ENCODE measurements around the gene PARP1.
"Not testable (repeated sequence)": the region's sequence is repeated elsewhere in the genome, so short reads cannot be mapped to it uniquely, and the experiment has no call there.

PARP1 gene

GRCh38 chr1:226443439-226443838, 35.5 kb upstream of the PARP1 start:
- Histone ChIP-seq H3K27me3 (ENCODE audit: control insufficient read depth in 2 of 2, insufficient read depth in 2 of 2, low read length in 2 of 2) (no peaks in the 10 kb centered on the region), H3K4me3 (ENCODE audit: low read length in 2 of 2) (no peak overlapping the region), H3K36me3 (ENCODE audit: control insufficient read depth in 2 of 2, insufficient read depth in 2 of 2, low read length in 2 of 2) (no peaks in the 10 kb centered on the region), H3K27ac (ENCODE audit: low read depth in 2 of 2, low read length in 2 of 2) (no peak overlapping the region), H3K4me1 (ENCODE audit: control insufficient read depth in 2 of 2, insufficient read depth in 2 of 2, low read length in 2 of 2) (no peaks in the 10 kb centered on the region), H3K9me3 (ENCODE audit: control insufficient read depth in 2 of 2, low read length in 2 of 2) (no peaks in the 10 kb centered on the region), H3K9ac (ENCODE audit: low read depth in 1 of 2, low read length in 2 of 2) (no peak overlapping the region)

DNA sequence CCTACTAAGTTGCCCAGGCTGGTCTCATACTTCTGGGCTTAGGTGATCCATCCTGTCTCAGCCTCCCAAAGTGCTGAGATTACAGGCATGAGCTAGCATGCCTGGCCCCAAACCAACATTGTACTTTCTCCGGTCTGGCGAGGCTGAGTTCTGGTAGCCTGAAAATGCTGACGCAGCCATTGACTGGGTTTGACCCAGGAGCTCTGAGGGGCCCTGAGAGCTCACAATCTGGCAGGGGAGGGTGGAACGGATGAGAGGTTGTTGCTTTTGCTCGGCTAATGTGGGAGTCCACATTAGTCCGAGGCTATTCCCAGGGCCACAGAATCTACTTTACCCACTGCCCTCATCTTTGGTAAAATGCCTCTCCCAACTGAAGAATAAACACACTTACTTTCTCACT, 35.1 kb upstream of the PARP1 start:
- Histone ChIP-seq H3K4me3 (ENCODE audit: low read length in 2 of 2) (no peak overlapping the region), H3K9ac (ENCODE audit: low read depth in 1 of 2, low read length in 2 of 2) (no peak overlapping the region), H3K4me1 (ENCODE audit: control insufficient read depth in 2 of 2, insufficient read depth in 2 of 2, low read length in 2 of 2) (no peaks in the 10 kb centered on the region), H3K27ac (ENCODE audit: low read depth in 2 of 2, low read length in 2 of 2) (no peak overlapping the region), H3K9me3 (ENCODE audit: control insufficient read depth in 2 of 2, low read length in 2 of 2) (no peaks in the 10 kb centered on the region), H3K36me3 (ENCODE audit: control insufficient read depth in 2 of 2, insufficient read depth in 2 of 2, low read length in 2 of 2) (no peaks in the 10 kb centered on the region), H3K27me3 (ENCODE audit: control insufficient read depth in 2 of 2, insufficient read depth in 2 of 2, low read length in 2 of 2) (no peaks in the 10 kb centered on the region)

DNA sequence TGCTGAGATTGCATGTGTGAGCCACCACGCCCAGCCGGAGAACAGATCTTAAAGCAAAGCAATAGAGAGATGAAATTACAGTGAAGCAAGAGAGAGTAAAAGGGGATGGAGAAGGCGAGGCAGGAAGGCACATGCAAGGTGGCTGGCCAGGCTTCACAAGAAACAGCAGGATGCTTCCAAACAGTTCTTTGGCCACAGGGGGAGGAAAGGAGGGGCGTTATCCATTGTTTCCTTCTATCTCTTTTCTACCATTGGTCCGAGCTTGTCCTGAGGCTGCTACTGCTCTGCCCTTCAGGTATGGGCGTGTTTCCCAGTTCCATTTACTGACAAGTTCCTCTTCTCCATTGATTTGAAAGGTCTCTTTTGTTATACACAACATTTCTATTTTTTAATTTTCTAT, 33.7 kb upstream of the PARP1 start:
- no peaks in the 10 kb centered on the region for H3K36me3 ChIP-seq (ENCODE audit: control insufficient read depth in 2 of 2, insufficient read depth in 2 of 2, low read length in 2 of 2)
- H3K9me3 ChIP-seq (ENCODE audit: control insufficient read depth in 2 of 2, low read length in 2 of 2): no peaks in the 10 kb centered on the region
- no peak overlapping the region for H3K9ac ChIP-seq (ENCODE audit: low read depth in 1 of 2, low read length in 2 of 2)
- H3K27me3 ChIP-seq (ENCODE audit: control insufficient read depth in 2 of 2, insufficient read depth in 2 of 2, low read length in 2 of 2): peaks cover 0 to 5% of the 10 kb centered on the region in 2 donors
- H3K4me3 ChIP-seq (ENCODE audit: low read length in 2 of 2): no peak overlapping the region
- H3K4me1 ChIP-seq (ENCODE audit: control insufficient read depth in 2 of 2, insufficient read depth in 2 of 2, low read length in 2 of 2): no peaks in the 10 kb centered on the region
- H3K27ac ChIP-seq (ENCODE audit: low read depth in 2 of 2, low read length in 2 of 2): no peak overlapping the region

GRCh38 chr1:226440512-226440911, 32.6 kb upstream of the PARP1 start:
- no peaks in the 10 kb centered on the region for H3K4me1 ChIP-seq (ENCODE audit: control insufficient read depth in 2 of 2, insufficient read depth in 2 of 2, low read length in 2 of 2)
- H3K9ac ChIP-seq (ENCODE audit: low read depth in 1 of 2, low read length in 2 of 2): no peak overlapping the region
- no peaks in the 10 kb centered on the region for H3K9me3 ChIP-seq (ENCODE audit: control insufficient read depth in 2 of 2, low read length in 2 of 2)
- H3K27me3 ChIP-seq (ENCODE audit: control insufficient read depth in 2 of 2, insufficient read depth in 2 of 2, low read length in 2 of 2): peaks cover 0 to 7% of the 10 kb centered on the region in 2 donors
- no peak overlapping the region for H3K4me3 ChIP-seq (ENCODE audit: low read length in 2 of 2)
- no peaks in the 10 kb centered on the region for H3K36me3 ChIP-seq (ENCODE audit: control insufficient read depth in 2 of 2, insufficient read depth in 2 of 2, low read length in 2 of 2)
- no peak overlapping the region for H3K27ac ChIP-seq (ENCODE audit: low read depth in 2 of 2, low read length in 2 of 2)

DNA sequence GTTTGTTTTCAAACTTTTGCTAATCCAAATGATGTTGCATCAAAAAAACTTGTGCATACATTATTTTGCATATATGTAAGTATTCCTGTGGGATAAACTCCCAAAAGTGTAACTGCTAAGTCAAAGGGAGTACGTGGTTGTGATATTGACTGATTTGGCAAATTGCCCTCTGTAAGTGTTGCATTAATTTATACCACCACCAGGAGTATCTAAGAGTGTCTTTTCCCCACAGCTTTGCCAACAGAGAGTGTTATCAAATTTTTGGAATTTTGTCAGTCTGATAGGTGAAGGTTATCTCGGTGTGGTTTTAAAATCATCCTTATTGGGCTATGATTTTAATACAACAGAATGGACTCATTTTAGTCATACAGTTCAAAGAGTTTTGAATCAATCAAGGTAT, 30.1 kb upstream of the PARP1 start:
- Histone ChIP-seq H3K27me3 (ENCODE audit: control insufficient read depth in 2 of 2, insufficient read depth in 2 of 2, low read length in 2 of 2) (peaks cover 0 to 7% of the 10 kb centered on the region in 2 donors), H3K9me3 (ENCODE audit: control insufficient read depth in 2 of 2, low read length in 2 of 2) (no peaks in the 10 kb centered on the region), H3K36me3 (ENCODE audit: control insufficient read depth in 2 of 2, insufficient read depth in 2 of 2, low read length in 2 of 2) (no peaks in the 10 kb centered on the region), H3K4me1 (ENCODE audit: control insufficient read depth in 2 of 2, insufficient read depth in 2 of 2, low read length in 2 of 2) (no peaks in the 10 kb centered on the region), H3K27ac (ENCODE audit: low read depth in 2 of 2, low read length in 2 of 2) (no peak overlapping the region), H3K9ac (ENCODE audit: low read depth in 1 of 2, low read length in 2 of 2) (no peak overlapping the region), H3K4me3 (ENCODE audit: low read length in 2 of 2) (no peak overlapping the region)

- Histone ChIP-seq H3K9ac (ENCODE audit: low read depth in 1 of 2, low read length in 2 of 2) (no peak overlapping the region), H3K27ac (ENCODE audit: low read depth in 2 of 2, low read length in 2 of 2) (no peak overlapping the region), H3K4me3 (ENCODE audit: low read length in 2 of 2) (no peak overlapping the region), H3K9me3 (ENCODE audit: control insufficient read depth in 2 of 2, low read length in 2 of 2) (no peaks in the 10 kb centered on the region), H3K27me3 (ENCODE audit: control insufficient read depth in 2 of 2, insufficient read depth in 2 of 2, low read length in 2 of 2) (peaks cover 0 to 7% of the 10 kb centered on the region in 2 donors), H3K36me3 (ENCODE audit: control insufficient read depth in 2 of 2, insufficient read depth in 2 of 2, low read length in 2 of 2) (no peaks in the 10 kb centered on the region), H3K4me1 (ENCODE audit: control insufficient read depth in 2 of 2, insufficient read depth in 2 of 2, low read length in 2 of 2) (no peaks in the 10 kb centered on the region)
These were observed 29.1 kb upstream of the PARP1 start for GRCh38 chr1:226436855-226437491.

- no peaks in the 10 kb centered on the region for H3K4me1 ChIP-seq (ENCODE audit: control insufficient read depth in 2 of 2, insufficient read depth in 2 of 2, low read length in 2 of 2)
- no peak overlapping the region for H3K9ac ChIP-seq (ENCODE audit: low read depth in 1 of 2, low read length in 2 of 2)
- peaks cover 0 to 7% of the 10 kb centered on the region in 2 donors for H3K27me3 ChIP-seq (ENCODE audit: control insufficient read depth in 2 of 2, insufficient read depth in 2 of 2, low read length in 2 of 2)
- no peaks in the 10 kb centered on the region for H3K36me3 ChIP-seq (ENCODE audit: control insufficient read depth in 2 of 2, insufficient read depth in 2 of 2, low read length in 2 of 2)
- H3K9me3 ChIP-seq (ENCODE audit: control insufficient read depth in 2 of 2, low read length in 2 of 2): no peaks in the 10 kb centered on the region
- H3K4me3 ChIP-seq (ENCODE audit: low read length in 2 of 2): no peak overlapping the region
- H3K27ac ChIP-seq (ENCODE audit: low read depth in 2 of 2, low read length in 2 of 2): no peak overlapping the region
These were observed 28.6 kb upstream of the PARP1 start for GRCh38 chr1:226436472-226436854.

DNA sequence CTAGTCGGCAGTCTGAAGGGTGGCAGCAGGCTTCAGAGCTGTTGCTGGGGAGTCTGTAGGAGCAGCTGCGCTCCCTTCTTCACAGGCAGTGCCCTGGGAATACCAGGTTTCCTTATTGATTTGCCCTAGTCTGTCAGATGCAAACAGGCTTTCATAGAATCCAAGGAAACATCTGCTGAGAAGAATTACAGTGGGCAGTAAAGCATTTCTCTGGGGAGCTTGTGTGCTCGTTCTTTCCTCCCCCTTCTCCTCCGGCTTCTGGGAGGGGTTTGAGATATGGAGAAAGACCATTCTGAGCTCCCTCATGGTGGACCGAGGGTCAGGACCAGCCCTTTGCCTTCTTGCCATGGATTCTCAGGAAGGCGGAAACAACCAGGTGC, 25.4 kb upstream of the PARP1 start:
- H3K4me3 ChIP-seq (ENCODE audit: low read length in 2 of 2): no peak overlapping the region
- peaks cover 0 to 7% of the 10 kb centered on the region in 2 donors for H3K27me3 ChIP-seq (ENCODE audit: control insufficient read depth in 2 of 2, insufficient read depth in 2 of 2, low read length in 2 of 2)
- H3K36me3 ChIP-seq (ENCODE audit: control insufficient read depth in 2 of 2, insufficient read depth in 2 of 2, low read length in 2 of 2): no peaks in the 10 kb centered on the region
- no peaks in the 10 kb centered on the region for H3K4me1 ChIP-seq (ENCODE audit: control insufficient read depth in 2 of 2, insufficient read depth in 2 of 2, low read length in 2 of 2)
- H3K9me3 ChIP-seq (ENCODE audit: control insufficient read depth in 2 of 2, low read length in 2 of 2): no peaks in the 10 kb centered on the region
- H3K27ac ChIP-seq (ENCODE audit: low read depth in 2 of 2, low read length in 2 of 2): no peak overlapping the region
- H3K9ac ChIP-seq (ENCODE audit: low read depth in 1 of 2, low read length in 2 of 2): no peak overlapping the region

DNA sequence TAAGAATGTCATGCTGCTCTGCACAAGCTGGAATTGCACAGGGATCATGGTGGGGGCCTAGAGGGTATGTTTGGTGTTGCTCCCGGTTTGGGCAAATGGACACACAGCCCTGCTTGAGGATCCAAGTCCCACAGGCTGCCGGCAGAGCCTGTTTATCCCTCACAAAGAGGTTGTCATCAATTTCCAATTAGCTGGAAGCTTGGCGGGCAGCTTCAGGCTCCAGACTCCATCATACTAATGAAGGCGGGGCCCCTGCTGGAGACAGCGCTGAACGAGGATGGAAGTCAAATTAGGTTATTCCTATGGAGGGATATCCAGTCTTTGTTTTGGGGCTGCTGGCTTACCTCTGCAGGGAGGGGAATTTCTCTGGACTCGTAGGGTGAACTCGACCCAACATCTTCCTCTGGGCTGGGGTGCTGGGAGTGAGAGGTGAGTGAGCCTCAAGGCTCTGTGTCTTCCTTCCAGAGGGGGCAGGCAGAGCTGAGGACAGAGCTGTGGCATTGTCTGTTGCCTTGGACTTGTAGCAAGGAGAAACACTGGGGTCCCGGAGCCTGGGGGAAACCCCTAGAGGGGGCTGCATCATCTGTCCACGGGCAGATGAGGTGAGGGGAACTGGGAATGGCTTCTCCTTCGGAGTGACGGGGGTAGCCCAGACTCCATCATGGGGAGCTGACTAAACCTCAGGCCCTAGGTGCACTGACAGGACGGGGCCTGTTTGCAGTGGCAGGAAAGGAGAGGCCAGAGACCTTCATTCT, 24.9 kb upstream of the PARP1 start:
- H3K36me3 ChIP-seq (ENCODE audit: control insufficient read depth in 2 of 2, insufficient read depth in 2 of 2, low read length in 2 of 2): no peaks in the 10 kb centered on the region

GRCh38 chr1:226431898-226432297, 24.0 kb upstream of the PARP1 start:
- H3K9me3 ChIP-seq (ENCODE audit: control insufficient read depth in 2 of 2, low read length in 2 of 2); H3K27ac ChIP-seq (ENCODE audit: low read depth in 2 of 2, low read length in 2 of 2); H3K36me3 ChIP-seq (ENCODE audit: control insufficient read depth in 2 of 2, insufficient read depth in 2 of 2, low read length in 2 of 2); H3K27me3 ChIP-seq (ENCODE audit: control insufficient read depth in 2 of 2, insufficient read depth in 2 of 2, low read length in 2 of 2); H3K9ac ChIP-seq (ENCODE audit: low read depth in 1 of 2, low read length in 2 of 2); H3K4me3 ChIP-seq (ENCODE audit: low read length in 2 of 2); H3K4me1 ChIP-seq (ENCODE audit: control insufficient read depth in 2 of 2, insufficient read depth in 2 of 2, low read length in 2 of 2): not testable (repeated sequence)

More for the DNA sequence above, 24.9 kb upstream of the PARP1 start:
- H3K4me1 ChIP-seq (ENCODE audit: control insufficient read depth in 2 of 2, insufficient read depth in 2 of 2, low read length in 2 of 2): no peaks in the 10 kb centered on the region
- H3K9ac ChIP-seq (ENCODE audit: low read depth in 1 of 2, low read length in 2 of 2): no peak overlapping the region
- H3K4me3 ChIP-seq (ENCODE audit: low read length in 2 of 2): no peak overlapping the region
- H3K9me3 ChIP-seq (ENCODE audit: control insufficient read depth in 2 of 2, low read length in 2 of 2): no peaks in the 10 kb centered on the region
- no peak overlapping the region for H3K27ac ChIP-seq (ENCODE audit: low read depth in 2 of 2, low read length in 2 of 2)
- peaks cover 0 to 7% of the 10 kb centered on the region in 2 donors for H3K27me3 ChIP-seq (ENCODE audit: control insufficient read depth in 2 of 2, insufficient read depth in 2 of 2, low read length in 2 of 2)

Data from mucosa of rectum (tissue), 2 donors.